HS-5 (cell line): ENCODE data around the gene LRP5.
"Not testable (repeated sequence)": the region's sequence is repeated elsewhere in the genome, so short reads cannot be mapped to it uniquely, and the experiment has no call there.

Experiments
- DNase-seq: peaks from one replicate; pipeline ENCODE4 v3.0.0-alpha.2; 2012; ENCODE audit warnings: low read depth

Gene LRP5

GRCh38 chr11:68444566-68444965 lies 132.2 kb downstream of the LRP5 start:
- no peak for DNase-seq

GRCh38 chr11:68445531-68446035 lies 133.2 kb downstream of the LRP5 start:
- no peak for DNase-seq

GRCh38 chr11:68446046-68446725 lies 133.8 kb downstream of the LRP5 start:
- DNase-seq = no peak

GRCh38 chr11:68447015-68447801 lies 134.8 kb downstream of the LRP5 start:
- no peak for DNase-seq

- not testable (repeated sequence) for DNase-seq
Observed at GRCh38 chr11:68447914-68448313, 135.5 kb downstream of the LRP5 start.

GRCh38 chr11:68448604-68449011 lies 136.2 kb downstream of the LRP5 start:
- no peak for DNase-seq

- no peak for DNase-seq
Observed at GRCh38 chr11:68449951-68450350, 137.6 kb downstream of the LRP5 start.

GRCh38 chr11:68450711-68451110 lies 138.3 kb downstream of the LRP5 start:
- no peak for DNase-seq

GRCh38 chr11:68454767-68455166 lies 142.4 kb downstream of the LRP5 start:
- DNase-seq = no peak

- DNase-seq = no peak
Observed at GRCh38 chr11:68455485-68455884, 143.1 kb downstream of the LRP5 start.

- DNase-seq = no peak
Observed at GRCh38 chr11:68457216-68457897, 145.0 kb downstream of the LRP5 start.

GRCh38 chr11:68457898-68458249 lies 145.5 kb downstream of the LRP5 start:
- no peak for DNase-seq

- not testable (repeated sequence) for DNase-seq
Observed at GRCh38 chr11:68458340-68458739, 145.9 kb downstream of the LRP5 start.

GRCh38 chr11:68459886-68460740 lies 147.7 kb downstream of the LRP5 start:
- peak; percentile 96 for DNase-seq

- DNase-seq = no peak
Observed at GRCh38 chr11:68460741-68461574, 148.6 kb downstream of the LRP5 start, which contains the start of gene PPP6R3. Gene PPP6R3 (plus strand): TSS chr11:68460752. CDS start chr11:68537665, 76,913 bp downstream.

- DNase-seq = no peak
Observed at GRCh38 chr11:68461575-68461917, 149.2 kb downstream of the LRP5 start.

- DNase-seq = no peak
Observed at GRCh38 chr11:68463714-68464113, 151.3 kb downstream of the LRP5 start.

GRCh38 chr11:68467201-68467834 lies 154.9 kb downstream of the LRP5 start:
- DNase-seq = no peak

- no peak for DNase-seq
Observed at GRCh38 chr11:68468217-68468828, 155.9 kb downstream of the LRP5 start.

- no peak for DNase-seq
Observed at GRCh38 chr11:68469122-68469521, 156.7 kb downstream of the LRP5 start.
